Measurements from ENCODE around the gene ITGB3. TPM values are rescaled to one million over a fixed set of nuclear protein-coding genes. Genes with fewer than 3 reads are reported as not detected.

Gene ITGB3
- total RNA-seq, 2 donors from 2014 or later = 3.2 to 11.9 TPM

GRCh38 chr17:47311420-47311819, 57.8 kb downstream of the ITGB3 start:
- ATAC-seq (no peak), DNase-seq (no peak)
- intact Hi-C loops (cut with DNase I, micrococcal nuclease) = loop anchor here in 1 of 2 donors (10.0 kb wide), 1 partner anchor 87 kb away; no protein-coding TSS in a partner anchor

- DNase-seq (peak in 1 of 2 donors; percentile 26), ATAC-seq (peak; percentile 81)
- intact Hi-C loops (cut with DNase I, micrococcal nuclease) = loop anchor here (2.0 to 10.0 kb wide), 2 partner anchors 85 to 91 kb away; no protein-coding TSS in a partner anchor
These were observed 62.0 kb downstream of the ITGB3 start for GRCh38 chr17:47315451-47316266.

GRCh38 chr17:47316311-47316710, 62.7 kb downstream of the ITGB3 start:
- DNase-seq (no peak), ATAC-seq (peak; percentile 94)
- intact Hi-C loops (cut with DNase I, micrococcal nuclease) = loop anchor here (2.0 to 10.0 kb wide), 2 partner anchors 86 to 92 kb away; no protein-coding TSS in a partner anchor

- intact Hi-C loops (cut with DNase I, micrococcal nuclease) = loop anchor here (2.0 to 10.0 kb wide), 2 partner anchors 86 to 92 kb away; no protein-coding TSS in a partner anchor
- no peak for DNase-seq
- no peak for ATAC-seq
These were observed 63.5 kb downstream of the ITGB3 start for GRCh38 chr17:47317119-47317518.

GRCh38 chr17:47318197-47318918, 64.7 kb downstream of the ITGB3 start:
- DNase-seq (no peak), ATAC-seq (no peak)
- intact Hi-C loops (cut with DNase I, micrococcal nuclease) = loop anchor here in 1 of 2 donors (10.0 kb wide), 1 partner anchor 94 kb away; no protein-coding TSS in a partner anchor

- intact Hi-C loops (cut with DNase I, micrococcal nuclease) = no loop called here
- no peak for DNase-seq
- no peak for ATAC-seq
These were observed 67.4 kb downstream of the ITGB3 start for GRCh38 chr17:47320879-47321502.

- intact Hi-C loops (cut with DNase I, micrococcal nuclease) = no loop called here
- peak; percentile 90 for DNase-seq
- peak; percentile 93 for ATAC-seq
These were observed 70.0 kb downstream of the ITGB3 start, which contains the start of gene EFCAB13 for GRCh38 chr17:47323382-47324223. Gene EFCAB13 (plus strand): TSS chr17:47323955. CDS start chr17:47328354, 4,399 bp downstream.

GRCh38 chr17:47324224-47325020, 70.8 kb downstream of the ITGB3 start:
- intact Hi-C loops (cut with DNase I, micrococcal nuclease) = no loop called here
- ATAC-seq = peak; percentile 32
- DNase-seq = peak; percentile 57 to 70

GRCh38 chr17:47325176-47325575, 71.5 kb downstream of the ITGB3 start:
- ATAC-seq (no peak), DNase-seq (no peak)
- intact Hi-C loops (cut with DNase I, micrococcal nuclease) = no loop called here

GRCh38 chr17:47330548-47330947, 76.9 kb downstream of the ITGB3 start:
- no peak for ATAC-seq
- intact Hi-C loops (cut with DNase I, micrococcal nuclease) = no loop called here
- DNase-seq = no peak

GRCh38 chr17:47332287-47332686, 78.7 kb downstream of the ITGB3 start:
- intact Hi-C loops (cut with DNase I, micrococcal nuclease) = no loop called here
- no peak for DNase-seq
- ATAC-seq = no peak

- intact Hi-C loops (cut with DNase I, micrococcal nuclease) = no loop called here
- ATAC-seq = no peak
These were observed 81.7 kb downstream of the ITGB3 start for GRCh38 chr17:47335101-47335936.

GRCh38 chr17:47338026-47338425, 84.4 kb downstream of the ITGB3 start:
- no peak for ATAC-seq
- no peak for DNase-seq
- intact Hi-C loops (cut with DNase I, micrococcal nuclease) = no loop called here

More at GRCh38 chr17:47335101-47335936, 81.7 kb downstream of the ITGB3 start:
- no peak for DNase-seq

GRCh38 chr17:47352848-47353247, 99.2 kb downstream of the ITGB3 start:
- ATAC-seq (no peak), DNase-seq (no peak)
- intact Hi-C loops (cut with DNase I, micrococcal nuclease) = no loop called here

- ATAC-seq (no peak), DNase-seq (no peak)
- intact Hi-C loops (cut with DNase I, micrococcal nuclease) = no loop called here
These were observed 105.0 kb downstream of the ITGB3 start for GRCh38 chr17:47358652-47359051.
